ENCODE results near the gene SPECC1.

DNA sequence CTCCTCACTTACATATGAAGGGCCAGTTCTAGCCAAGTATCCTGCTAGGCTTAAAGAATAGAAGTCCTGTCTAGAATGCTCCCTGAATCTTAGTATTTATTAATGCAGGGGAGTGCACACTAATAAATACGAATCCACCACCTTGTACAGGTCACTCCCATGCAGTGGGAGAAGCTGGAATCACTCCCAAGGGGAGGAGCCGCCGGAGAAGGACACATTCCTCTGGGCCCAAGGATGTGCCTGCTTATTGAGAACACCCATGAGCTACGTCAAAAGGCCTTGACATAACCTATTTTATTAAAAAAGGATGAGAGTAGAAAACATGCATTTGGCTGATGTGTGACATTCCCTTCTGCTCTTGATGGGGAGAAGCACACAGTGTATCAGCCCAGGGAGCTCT is 223.5 kb downstream of the SPECC1 start:
- TF ChIP-seq NFIC (IDR thresholded peaks at IDR 0.05; ENCODE audit: borderline replicate concordance): no peak
- TF ChIP-seq, protein P1, sequence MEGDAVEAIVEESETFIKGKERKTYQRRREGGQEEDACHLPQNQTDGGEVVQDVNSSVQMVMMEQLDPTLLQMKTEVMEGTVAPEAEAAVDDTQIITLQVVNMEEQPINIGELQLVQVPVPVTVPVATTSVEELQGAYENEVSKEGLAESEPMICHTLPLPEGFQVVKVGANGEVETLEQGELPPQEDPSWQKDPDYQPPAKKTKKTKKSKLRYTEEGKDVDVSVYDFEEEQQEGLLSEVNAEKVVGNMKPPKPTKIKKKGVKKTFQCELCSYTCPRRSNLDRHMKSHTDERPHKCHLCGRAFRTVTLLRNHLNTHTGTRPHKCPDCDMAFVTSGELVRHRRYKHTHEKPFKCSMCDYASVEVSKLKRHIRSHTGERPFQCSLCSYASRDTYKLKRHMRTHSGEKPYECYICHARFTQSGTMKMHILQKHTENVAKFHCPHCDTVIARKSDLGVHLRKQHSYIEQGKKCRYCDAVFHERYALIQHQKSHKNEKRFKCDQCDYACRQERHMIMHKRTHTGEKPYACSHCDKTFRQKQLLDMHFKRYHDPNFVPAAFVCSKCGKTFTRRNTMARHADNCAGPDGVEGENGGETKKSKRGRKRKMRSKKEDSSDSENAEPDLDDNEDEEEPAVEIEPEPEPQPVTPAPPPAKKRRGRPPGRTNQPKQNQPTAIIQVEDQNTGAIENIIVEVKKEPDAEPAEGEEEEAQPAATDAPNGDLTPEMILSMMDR (IDR thresholded peaks at IDR 0.05): no peak
- TF ChIP-seq SMC3 (IDR thresholded peaks at IDR 0.05; ENCODE audit: low read depth, low read length): no peak
- TF ChIP-seq, protein P2, sequence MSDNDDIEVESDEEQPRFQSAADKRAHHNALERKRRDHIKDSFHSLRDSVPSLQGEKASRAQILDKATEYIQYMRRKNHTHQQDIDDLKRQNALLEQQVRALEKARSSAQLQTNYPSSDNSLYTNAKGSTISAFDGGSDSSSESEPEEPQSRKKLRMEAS (IDR thresholded peaks at IDR 0.05; ENCODE audit: low read depth): no peak
- no peak for TF ChIP-seq TAF1 (IDR thresholded peaks at IDR 0.05; ENCODE audit: borderline replicate concordance, low read depth, low read length)
- TF ChIP-seq POLR2AphosphoS5 (IDR thresholded peaks at IDR 0.05; ENCODE audit: low read depth, low read length): no peak
- TF ChIP-seq RFX5 (IDR thresholded peaks at IDR 0.05; ENCODE audit: low read length): no peak
- no peak for TF ChIP-seq MXI1 (IDR thresholded peaks at IDR 0.05; ENCODE audit: low read depth, low read length)
- no peak for TF ChIP-seq EP300 (IDR thresholded peaks at IDR 0.05; ENCODE audit: borderline replicate concordance in 1 of 2, low read depth in 1 of 2, low read length in 1 of 2)
- no peak for TF ChIP-seq JUND (IDR thresholded peaks at IDR 0.05)
- TF ChIP-seq EZH2phosphoT487 (IDR thresholded peaks at IDR 0.05; ENCODE audit: borderline replicate concordance, low read depth): no peak
